SK-N-SH treated with all-trans-retinoic acid at 6 μM for 48 hours (cell line): Measurements from ENCODE around the gene ITLN2.
A peak's percentile ranks its signal among the peaks of the same experiment; 100 is the strongest.
"Not testable (repeated sequence)": the region's sequence is repeated elsewhere in the genome, so short reads cannot be mapped to it uniquely, and the experiment has no call there.

Experiments used
- ATAC-seq: fragments of 200-7000 bp; cut with Tn5 transposase; 3 replicates; pipeline ENCODE4 v1.9.1; 2020; ENCODE audit warnings: mild to moderate bottlenecking, moderate library complexity
- BACH2 ChIP-seq: fragments of 250-450 bp; sonication (Bioruptor Pico); IDR thresholded peaks from 2 replicates; pipeline ENCODE4 v1.9.0; 2021; ENCODE audit warnings: mild to moderate bottlenecking, borderline replicate concordance
- CREB5 ChIP-seq: fragments of 250-450 bp; sonication (Bioruptor Pico); IDR thresholded peaks from 2 replicates; pipeline ENCODE4 v1.5.1; 2020; ENCODE audit warnings: low read depth, mild to moderate bottlenecking, moderate library complexity
- CSDC2 ChIP-seq: fragments of 250-450 bp; sonication (Bioruptor Pico); IDR thresholded peaks from 2 replicates; pipeline ENCODE4 v1.5.0; 2020; ENCODE audit warnings: mild to moderate bottlenecking, moderate library complexity
- CSRNP3 ChIP-seq: fragments of 250-450 bp; sonication (Bioruptor Pico); IDR thresholded peaks from 2 replicates; pipeline ENCODE4 v1.5.1; 2021; ENCODE audit warnings: mild to moderate bottlenecking, moderate library complexity
- GLIS3 ChIP-seq: fragments of 250-450 bp; sonication (Bioruptor Pico); IDR thresholded peaks from 2 replicates; pipeline ENCODE4 v1.5.0; 2020; ENCODE audit warnings: mild to moderate bottlenecking, moderate library complexity
- OSR1 ChIP-seq: fragments of 250-450 bp; sonication (Bioruptor Pico); IDR thresholded peaks from 2 replicates; pipeline ENCODE4 v1.8.0; 2022; ENCODE audit warnings: moderate library complexity, mild to moderate bottlenecking, inconsistent platforms
- PATZ1 ChIP-seq: fragments of 250-450 bp; sonication (Bioruptor Pico); IDR thresholded peaks from 2 replicates; pipeline ENCODE4 v1.8.0; 2020; ENCODE audit warnings: mild to moderate bottlenecking, moderate library complexity, borderline replicate concordance
- POU6F1 ChIP-seq: fragments of 250-450 bp; sonication (Bioruptor Pico); IDR thresholded peaks from 2 replicates; pipeline ENCODE4 v1.8.0; 2021; ENCODE audit warnings: low read depth, mild to moderate bottlenecking, moderate library complexity, borderline replicate concordance
- PPARA ChIP-seq: fragments of 250-450 bp; sonication (Bioruptor Pico); IDR thresholded peaks from 2 replicates; pipeline ENCODE4 v1.5.0; 2020; ENCODE audit warnings: mild to moderate bottlenecking, borderline replicate concordance
- RARB ChIP-seq: fragments of 250-450 bp; sonication (Bioruptor Pico); IDR thresholded peaks from 2 replicates; pipeline ENCODE4 v1.8.0; 2021; ENCODE audit warnings: mild to moderate bottlenecking, moderate library complexity
- TCF4 ChIP-seq: fragments of 250-450 bp; sonication (Bioruptor Pico); IDR thresholded peaks from 2 replicates; pipeline ENCODE4 v1.8.0; 2021; ENCODE audit warnings: mild to moderate bottlenecking, moderate library complexity, borderline replicate concordance
- TOX ChIP-seq: fragments of 250-450 bp; sonication (Bioruptor Pico); IDR thresholded peaks from 2 replicates; pipeline ENCODE4 v1.8.0; 2021; ENCODE audit warnings: mild to moderate bottlenecking, moderate library complexity, borderline replicate concordance
- TSHZ2 ChIP-seq: fragments of 250-450 bp; sonication (Bioruptor Pico); IDR thresholded peaks from 2 replicates; pipeline ENCODE4 v1.5.0; 2020; ENCODE audit warnings: mild to moderate bottlenecking, moderate library complexity
- ZC3H10 ChIP-seq: fragments of 250-450 bp; sonication (Bioruptor Pico); IDR thresholded peaks from 2 replicates; pipeline ENCODE4 v1.5.1; 2021; ENCODE audit warnings: mild to moderate bottlenecking, moderate library complexity
- ZFP3 ChIP-seq: fragments of 250-450 bp; sonication (Bioruptor Pico); IDR thresholded peaks from 2 replicates; pipeline ENCODE4 v1.5.0; 2020; ENCODE audit warnings: mild to moderate bottlenecking, moderate library complexity
- ZFP30 ChIP-seq: fragments of 450-650 bp; formaldehyde crosslinking; IDR thresholded peaks from 2 replicates; pipeline ENCODE4 v1.5.0; 2022; ENCODE audit warnings: mild to moderate bottlenecking, moderate library complexity
- ZNF565 ChIP-seq: fragments of 450-650 bp; formaldehyde crosslinking; conservative IDR thresholded peaks from 2 replicates; pipeline ENCODE4 v1.5.0; 2020; ENCODE audit warnings: low read depth, mild to moderate bottlenecking, moderate library complexity
- ZNF70 ChIP-seq: fragments of 450-650 bp; formaldehyde crosslinking; IDR thresholded peaks from 2 replicates; pipeline ENCODE4 v1.5.0; 2020; ENCODE audit warnings: mild to moderate bottlenecking, moderate library complexity
- ZNF8 ChIP-seq: fragments of 450-650 bp; formaldehyde crosslinking; IDR thresholded peaks from 2 replicates; pipeline ENCODE4 v1.5.0; 2020; ENCODE audit warnings: mild to moderate bottlenecking, moderate library complexity

Gene ITLN2

GRCh38 chr1:160993544-160994193 is 39.1 kb upstream of the ITLN2 start:
- peak; percentile 89 for ATAC-seq
- TF ChIP-seq ZC3H10 (CRISPR knock-in tag) (0 out of 2 replicates have a peak, but pooled peaks have one; percentile 38), TCF4 (CRISPR knock-in tag) (no peak)

- ATAC-seq = not testable (repeated sequence)
These were observed 37.4 kb upstream of the ITLN2 start for GRCh38 chr1:160992036-160992435.

- no peak for TF ChIP-seq CREB5 (CRISPR knock-in tag)
- TF ChIP-seq ZNF565 (CRISPR knock-in tag) = no peak
- TF ChIP-seq GLIS3 (CRISPR knock-in tag) = no peak
- no peak for TF ChIP-seq TOX (CRISPR knock-in tag)
- no peak for TF ChIP-seq CSRNP3 (CRISPR knock-in tag)
- TF ChIP-seq TSHZ2 (CRISPR knock-in tag) = no peak
- no peak for TF ChIP-seq ZFP30 (CRISPR knock-in tag)
- no peak for TF ChIP-seq POU6F1 (CRISPR knock-in tag)
- TF ChIP-seq ZFP3 (CRISPR knock-in tag) = no peak
- TF ChIP-seq ZNF70 = no peak
- no peak for TF ChIP-seq BACH2 (CRISPR knock-in tag)
- no peak for TF ChIP-seq CSDC2 (CRISPR knock-in tag)
- TF ChIP-seq RARB = no peak
- TF ChIP-seq PATZ1 (CRISPR knock-in tag) = no peak
- TF ChIP-seq ZNF8 (CRISPR knock-in tag) = no peak
- TF ChIP-seq OSR1 = no peak
- TF ChIP-seq PPARA = no peak
- no peak for TF ChIP-seq ZC3H10 (CRISPR knock-in tag)
- no peak for TF ChIP-seq TCF4 (CRISPR knock-in tag)
- no peak for ATAC-seq
These were observed 32.9 kb upstream of the ITLN2 start for GRCh38 chr1:160987359-160988050.

- no peak for TF ChIP-seq POU6F1 (CRISPR knock-in tag)
- TF ChIP-seq ZNF565 (CRISPR knock-in tag) = no peak
These were observed 31.1 kb upstream of the ITLN2 start for GRCh38 chr1:160985723-160986122.

More at GRCh38 chr1:160985723-160986122, 31.1 kb upstream of the ITLN2 start:
- ATAC-seq = no peak
